Retina (tissue), 1 donor: ENCODE measurements around the gene PPIG.
"Not testable (repeated sequence)": the region's sequence is repeated elsewhere in the genome, so short reads cannot be mapped to it uniquely, and the experiment has no call there.

ENCODE experiments used
- DNase-seq: peaks from one replicate; pipeline ENCODE4 v3.0.0-alpha.2; 2016

The PPIG gene

DNA sequence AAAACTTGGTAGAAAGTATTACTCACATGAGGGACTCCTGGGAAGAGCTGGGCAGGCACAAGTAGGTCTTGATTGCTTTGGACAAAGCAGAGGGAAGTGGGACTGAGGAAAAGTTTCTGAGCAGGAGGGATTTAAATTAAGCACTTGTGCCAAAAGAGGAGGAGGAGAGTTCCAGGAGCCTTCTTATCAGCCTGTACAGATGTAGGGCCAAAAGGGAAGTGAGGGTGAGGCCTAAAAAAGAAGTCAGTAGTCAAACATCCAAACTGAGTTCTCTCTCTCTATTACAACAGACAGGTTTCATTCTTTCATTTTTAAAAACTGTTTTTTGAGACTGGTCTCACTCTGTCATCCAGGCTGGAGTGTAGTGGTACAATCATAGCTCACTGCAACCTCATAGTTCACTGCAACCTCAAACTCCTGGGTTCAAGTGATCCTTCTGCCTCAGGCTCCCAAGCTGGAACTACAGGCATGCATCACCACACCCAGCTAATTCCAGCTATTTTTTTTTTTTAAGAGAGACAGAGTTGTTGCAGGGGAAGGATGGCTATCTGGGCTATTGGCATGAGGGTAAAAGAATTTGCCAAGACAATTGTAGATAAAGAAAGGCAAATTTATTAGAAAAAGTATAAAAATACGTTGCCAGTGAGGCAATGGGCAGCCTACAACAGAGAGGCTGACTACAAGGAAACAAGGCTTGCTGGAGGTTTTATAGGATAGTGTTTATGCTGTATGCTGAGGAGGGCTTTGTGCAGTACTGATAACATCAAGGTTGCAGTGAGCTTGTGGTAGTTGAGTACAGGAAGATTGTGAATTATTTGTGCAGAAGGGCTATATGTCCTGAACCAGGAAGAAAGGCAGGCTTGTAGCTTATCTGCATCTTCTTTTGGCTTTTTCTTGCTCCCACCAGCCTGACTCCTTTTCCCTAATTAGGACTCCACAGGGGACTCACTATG lies 81.1 kb downstream of the PPIG start:
- DNase-seq = no peak

DNA sequence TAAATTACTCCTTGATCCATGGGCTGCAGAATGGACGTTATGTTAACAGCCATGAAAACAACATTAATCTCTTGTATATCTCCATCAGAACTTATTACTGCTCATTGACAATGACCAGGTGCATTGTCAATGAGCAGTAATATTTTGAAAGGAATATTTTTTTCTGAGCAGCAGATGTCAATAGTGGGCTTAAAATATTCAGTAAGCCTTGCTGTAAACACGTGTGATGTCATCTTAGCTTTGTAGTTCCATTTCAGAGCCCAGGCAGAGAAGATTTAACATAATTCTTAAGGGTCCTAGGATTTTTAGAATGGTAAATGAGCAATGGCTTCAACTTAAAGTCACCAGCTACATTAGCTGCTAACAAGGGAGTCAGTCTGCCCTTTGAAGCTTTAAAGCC lies 83.4 kb downstream of the PPIG start:
- DNase-seq = no peak

DNA sequence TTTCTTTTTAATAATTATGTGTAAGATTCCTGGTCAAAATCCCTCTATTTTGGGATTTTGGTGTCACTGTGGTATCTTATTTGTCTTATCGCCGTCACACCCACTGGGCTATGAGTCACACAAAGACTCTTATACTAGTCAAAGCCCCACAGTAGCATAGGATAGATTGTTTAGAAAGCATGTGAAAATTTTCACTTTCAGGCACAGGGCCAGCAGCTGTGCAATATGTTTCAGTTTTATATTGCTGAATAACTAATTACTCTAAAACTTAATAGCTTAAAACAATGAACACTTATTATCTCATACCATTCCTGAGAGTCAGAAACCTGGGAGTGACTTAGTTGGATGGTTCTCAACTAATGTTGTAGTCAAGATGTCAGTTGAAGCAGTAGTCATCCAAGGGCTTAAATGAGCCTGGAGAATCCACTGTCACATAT lies 86.1 kb downstream of the PPIG start:
- no peak for DNase-seq

DNA sequence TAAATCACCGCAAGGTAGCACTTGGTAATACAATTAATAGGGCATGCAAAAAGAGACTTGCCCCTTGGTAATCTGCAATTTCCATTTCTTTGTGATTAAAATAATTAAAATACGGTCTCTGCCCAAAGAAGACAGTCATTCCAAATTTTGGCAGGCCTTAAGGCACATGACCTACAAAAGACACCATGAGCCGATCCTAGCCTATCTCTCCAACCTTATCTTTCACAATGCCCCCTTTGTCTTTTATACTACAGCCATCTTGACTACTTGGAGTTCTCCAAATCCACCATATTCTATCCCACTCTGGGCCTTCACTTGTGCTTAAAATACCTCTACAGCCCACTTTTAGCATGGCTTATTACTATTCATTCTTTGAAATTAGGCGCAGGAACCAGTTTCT lies 86.8 kb downstream of the PPIG start:
- no peak for DNase-seq

DNA sequence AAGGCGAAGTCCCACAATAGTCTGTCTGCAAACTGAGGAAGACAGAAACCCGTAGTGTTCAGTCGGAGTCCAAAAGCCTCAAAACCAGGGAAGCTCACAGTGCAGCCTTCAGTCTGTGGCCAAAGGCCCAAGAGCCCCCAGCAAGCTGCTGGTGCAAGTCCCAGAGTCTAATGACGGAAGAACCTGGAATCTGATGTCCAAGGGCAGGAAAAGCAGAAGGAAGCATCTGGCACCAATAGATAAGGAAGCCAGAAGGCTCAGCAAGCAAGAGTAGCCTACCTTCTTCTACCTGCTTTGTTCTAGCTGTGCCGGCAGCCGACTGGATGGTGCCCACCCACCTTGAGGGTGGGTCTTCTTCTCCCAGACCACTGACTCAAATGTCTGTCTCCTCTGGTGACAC lies 88.3 kb downstream of the PPIG start:
- no peak for DNase-seq

DNA sequence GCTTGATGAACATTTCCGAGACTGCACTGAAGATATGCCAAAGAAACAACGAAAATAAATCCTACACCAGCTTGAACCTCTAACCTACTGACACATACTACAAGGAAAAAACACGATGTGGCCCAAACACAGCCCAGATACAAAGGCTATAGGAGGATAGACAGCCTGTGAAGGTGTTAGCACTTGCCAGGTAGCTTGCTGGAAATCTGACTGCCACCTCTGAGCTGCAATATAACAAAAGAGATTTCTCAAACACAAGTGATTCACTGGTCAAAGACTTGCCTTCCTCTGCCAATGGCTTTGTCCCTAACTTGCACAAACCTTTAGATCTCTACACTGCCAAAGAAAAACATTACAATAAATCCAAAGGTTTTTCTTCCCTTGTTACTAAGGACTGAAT lies 89.0 kb downstream of the PPIG start:
- DNase-seq = no peak

DNA sequence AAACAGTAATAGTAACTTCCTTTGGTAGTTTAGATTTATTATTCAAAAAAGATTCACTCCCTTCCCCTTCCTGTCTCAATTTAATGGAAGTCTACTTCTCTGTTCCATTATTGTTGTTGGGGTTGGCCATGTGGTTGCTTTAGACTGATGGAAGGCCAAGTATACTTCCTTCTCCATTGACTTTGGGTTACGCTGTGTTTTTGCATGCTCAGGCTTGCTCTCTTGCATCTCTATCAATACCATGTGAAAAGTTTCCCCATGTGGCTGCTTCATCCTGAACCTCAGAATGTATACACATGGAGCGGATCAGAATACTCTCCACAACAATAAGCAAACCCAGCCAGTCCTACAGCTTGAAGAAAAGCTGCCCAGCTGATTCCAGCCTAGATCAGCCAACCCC lies 89.8 kb downstream of the PPIG start:
- DNase-seq = no peak

- DNase-seq = no peak
These were observed 92.2 kb downstream of the PPIG start for GRCh38 chr2:169676357-169676756.

DNA sequence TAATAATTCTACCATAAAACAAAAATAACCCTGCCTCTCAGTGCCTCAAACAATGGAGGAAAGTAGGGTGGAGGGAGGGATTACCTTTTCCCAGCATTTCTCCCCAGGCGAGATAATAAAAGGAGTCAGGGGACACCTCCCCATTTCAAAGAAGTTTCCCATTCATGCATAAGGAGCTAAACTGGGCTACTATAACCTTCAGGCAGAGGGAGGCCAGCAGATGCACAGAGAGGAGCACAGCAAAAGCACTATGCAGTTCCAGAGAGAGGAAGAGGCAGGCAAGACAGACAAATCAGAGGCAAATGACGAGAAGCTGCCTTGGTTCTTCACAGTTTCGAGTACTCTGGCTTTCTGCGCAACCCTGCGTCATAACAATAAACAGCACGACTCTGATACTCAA lies 92.7 kb downstream of the PPIG start:
- DNase-seq = no peak

DNA sequence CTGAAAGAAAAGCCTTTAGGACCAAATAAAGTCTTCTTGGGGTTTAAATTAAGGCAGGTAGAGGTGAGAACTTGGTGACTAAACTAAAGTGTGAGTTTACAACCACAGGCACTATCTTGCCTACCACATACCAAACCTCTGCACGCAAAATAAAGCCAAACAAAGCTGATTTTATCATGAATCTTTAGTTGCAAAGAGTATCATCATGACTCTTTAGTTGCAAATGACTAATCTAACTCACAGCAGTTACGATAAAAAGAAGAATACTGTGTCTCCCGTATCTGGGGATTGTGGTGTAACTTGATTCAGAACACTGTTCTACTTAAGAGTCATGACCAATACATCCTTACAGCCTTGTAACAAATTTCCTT lies 98.9 kb downstream of the PPIG start:
- no peak for DNase-seq

- DNase-seq = no peak
These were observed 99.4 kb downstream of the PPIG start for GRCh38 chr2:169683425-169684134.

DNA sequence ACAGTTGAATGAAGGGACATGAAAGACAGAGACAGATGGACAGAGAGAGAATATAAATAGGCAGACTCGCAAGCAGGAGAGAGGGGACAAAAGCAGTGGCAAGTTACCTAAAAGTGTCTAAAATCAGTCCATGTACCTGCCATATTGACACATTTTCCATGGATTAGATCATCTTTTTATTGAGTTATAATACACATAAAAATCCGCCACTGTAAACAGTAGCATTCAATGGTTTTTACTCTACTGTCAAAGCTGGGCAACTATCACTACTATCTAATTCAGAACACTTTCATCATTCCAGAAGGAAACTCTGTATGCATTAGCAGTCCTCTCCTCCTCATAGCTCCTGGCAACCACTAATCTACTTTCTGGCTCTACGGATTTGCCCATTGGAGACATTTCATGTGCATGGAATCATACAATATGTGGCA lies 100.0 kb downstream of the PPIG start:
- DNase-seq = no peak

DNA sequence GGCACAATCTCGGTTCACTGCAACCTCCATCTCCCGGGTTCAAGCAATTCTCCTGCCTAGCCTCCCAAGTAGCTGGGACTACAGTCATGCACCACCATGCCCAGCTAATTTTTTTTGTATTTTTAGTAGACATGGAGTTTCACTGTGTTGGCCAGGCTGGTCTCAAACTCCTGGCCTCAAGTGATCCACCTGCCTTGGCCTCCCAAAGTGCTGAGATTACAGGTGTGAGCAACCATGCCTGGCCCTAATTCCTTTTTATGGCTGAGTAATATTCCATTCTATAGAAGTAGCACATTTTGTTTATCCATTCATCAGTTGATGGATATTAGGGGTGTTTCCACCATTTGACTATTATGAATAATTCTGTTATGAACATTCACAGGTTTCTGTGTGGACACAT lies 100.6 kb downstream of the PPIG start:
- DNase-seq = not testable (repeated sequence)

GRCh38 chr2:169686825-169687224 lies 102.7 kb downstream of the PPIG start:
- not testable (repeated sequence) for DNase-seq

- not testable (repeated sequence) for DNase-seq
These were observed 103.8 kb downstream of the PPIG start for GRCh38 chr2:169687943-169688342.

- DNase-seq = no peak
These were observed 106.8 kb downstream of the PPIG start for GRCh38 chr2:169690958-169691357.
